Frontal cortex (tissue), 4 donors: ENCODE data around the gene TRIM71. TPM values are rescaled to one million over a fixed set of nuclear protein-coding genes. Genes with fewer than 3 reads are reported as not detected.
"Not testable (repeated sequence)": the region's sequence is repeated elsewhere in the genome, so short reads cannot be mapped to it uniquely, and the experiment has no call there.

Experiments
- DNase-seq, 2 donors: peaks; one replicate each; pipeline ENCODE4 v3.0.0; 2012; ENCODE audit warnings: low spot score in 2 of 2
- FAIRE-seq: peaks from 2 replicates; lab custom pipeline; 2012; peaks lifted over from hg19 to GRCh38; lab: Jason Lieb, UNC
- total RNA-seq: library from RNA; depleted of rRNA; stranded (reverse); fragments of >200 nt; gene quantifications from one replicate; pipeline ENCODE4 v1.2.3, GENCODE V29; 2014
- donor health status: control.
- donor health status: control.
- donor health status: control.

The TRIM71 gene
- total RNA-seq, 1 donor from 2014 or later: 2.9 TPM

- FAIRE-seq: no peak
- no peak for DNase-seq
Observed at GRCh38 chr3:32841341-32841740, 23.5 kb downstream of the TRIM71 start.

DNA sequence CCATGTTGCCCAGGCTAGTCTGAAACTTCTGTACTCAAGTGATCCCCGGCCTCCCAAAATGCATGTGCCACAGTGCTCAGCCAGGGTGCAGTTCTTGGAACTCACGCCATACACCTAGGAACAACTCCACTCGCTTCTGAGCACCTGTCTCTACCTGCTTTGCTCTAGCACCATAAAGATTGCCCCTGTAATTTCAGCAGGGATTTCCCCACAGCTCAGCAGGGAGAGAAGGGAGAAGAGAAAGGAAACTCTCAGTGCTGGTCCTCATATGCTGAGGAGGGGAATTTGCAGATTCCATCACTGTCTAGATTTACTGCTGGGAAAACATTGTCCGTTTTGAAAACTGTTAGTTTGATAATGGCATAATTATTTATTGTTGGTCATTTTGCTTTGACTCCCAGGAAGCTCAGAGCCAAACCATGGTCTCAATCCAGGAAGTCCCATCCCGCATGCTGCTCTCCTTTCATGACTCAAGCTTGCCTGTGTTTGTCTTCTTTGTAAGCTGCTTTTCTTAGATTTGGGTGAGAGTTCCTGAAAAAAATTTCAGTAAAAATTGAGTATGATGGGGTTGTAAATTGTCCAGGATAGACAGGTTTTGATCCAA lies 24.2 kb downstream of the TRIM71 start:
- no peak for FAIRE-seq
- no peak for DNase-seq

DNA sequence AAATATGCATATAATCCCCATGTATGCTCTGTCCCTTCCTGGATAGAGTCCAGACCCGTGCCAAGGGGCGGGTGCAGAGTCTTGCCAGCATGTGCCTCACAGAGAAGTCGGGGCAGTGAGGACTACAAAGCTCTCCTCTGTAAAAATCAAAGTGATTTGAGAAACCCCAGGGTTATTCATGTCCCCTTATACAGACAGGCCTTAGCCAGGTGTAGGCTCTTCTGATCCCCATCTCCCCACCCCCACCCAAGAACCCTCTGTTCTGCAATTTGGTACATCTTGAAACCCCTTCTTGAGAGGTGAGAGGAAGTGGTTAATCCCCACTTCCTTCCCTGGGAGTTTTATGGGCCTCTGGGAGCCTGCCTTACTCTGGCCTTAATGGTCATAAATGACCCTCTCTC lies 24.7 kb downstream of the TRIM71 start:
- DNase-seq (no peak), FAIRE-seq (no peak)

- DNase-seq: no peak
- FAIRE-seq: no peak
Observed at GRCh38 chr3:32842987-32843386, 25.2 kb downstream of the TRIM71 start.

- no peak for FAIRE-seq
- DNase-seq: no peak
Observed at GRCh38 chr3:32843510-32844321, 25.9 kb downstream of the TRIM71 start.

- FAIRE-seq: no peak
Observed at GRCh38 chr3:32844322-32844654, 26.5 kb downstream of the TRIM71 start.

GRCh38 chr3:32844914-32845313 lies 27.1 kb downstream of the TRIM71 start:
- FAIRE-seq (no peak), DNase-seq (no peak)

More at GRCh38 chr3:32844322-32844654, 26.5 kb downstream of the TRIM71 start:
- DNase-seq: no peak

DNA sequence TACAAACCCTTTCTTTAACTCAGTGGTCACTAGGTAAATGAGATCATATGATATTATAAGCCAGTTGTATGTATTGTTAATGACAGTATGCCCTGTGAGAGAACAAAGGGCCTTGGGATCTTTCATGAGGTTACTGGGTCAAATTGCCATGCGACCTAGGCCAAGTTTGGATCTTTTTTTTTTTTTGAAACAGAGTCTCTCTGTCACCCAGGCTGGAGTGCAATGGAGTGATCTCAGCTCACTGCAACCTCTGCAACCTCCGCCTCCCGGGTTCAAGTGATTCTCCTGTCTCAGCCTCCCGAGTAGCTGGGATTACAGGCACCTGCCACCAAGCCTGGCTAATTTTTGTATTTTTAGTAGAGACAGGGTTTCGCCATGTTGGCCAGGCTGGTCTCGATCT lies 27.7 kb downstream of the TRIM71 start:
- not testable (repeated sequence) for DNase-seq, FAIRE-seq

DNA sequence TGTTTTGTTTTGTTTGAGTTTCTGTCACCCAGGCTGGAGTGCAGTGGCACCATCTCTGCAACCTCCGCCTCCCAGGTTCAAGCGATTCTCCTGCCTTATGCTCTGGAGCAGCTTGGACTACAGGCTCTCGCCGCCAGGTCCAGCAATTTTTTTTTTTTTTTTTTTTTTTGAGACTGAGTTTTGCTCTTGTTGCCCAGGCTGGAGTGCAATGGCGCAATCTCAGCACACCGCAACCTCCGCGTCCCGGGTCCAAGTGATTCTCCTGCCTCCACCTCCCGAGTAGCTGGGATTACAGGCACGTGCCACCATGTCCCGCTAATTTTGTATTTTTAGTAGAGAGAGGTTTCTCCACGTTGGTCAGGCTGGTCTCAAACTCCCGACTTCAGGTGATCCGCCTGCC lies 29.2 kb downstream of the TRIM71 start:
- not testable (repeated sequence) for FAIRE-seq, DNase-seq

DNA sequence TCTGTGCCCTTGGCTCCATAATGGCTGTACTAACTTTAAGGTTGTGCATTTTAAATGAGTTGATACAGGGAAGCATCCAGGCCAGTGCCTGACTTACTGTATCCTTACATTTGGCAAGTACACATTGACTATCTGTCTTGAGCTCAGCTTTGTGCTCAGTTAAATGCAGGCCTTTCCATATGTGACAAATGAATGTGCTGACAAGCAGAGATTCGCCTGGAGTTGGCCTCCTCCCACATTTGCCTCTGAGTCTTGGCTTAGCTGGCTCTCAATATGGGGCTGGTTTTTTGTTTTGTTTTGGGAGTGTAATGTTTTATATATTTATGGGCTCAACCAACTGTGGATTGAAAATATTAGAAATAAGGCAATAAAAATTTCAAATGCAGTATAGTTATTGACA lies 29.7 kb downstream of the TRIM71 start:
- FAIRE-seq (no peak), DNase-seq (no peak)

DNA sequence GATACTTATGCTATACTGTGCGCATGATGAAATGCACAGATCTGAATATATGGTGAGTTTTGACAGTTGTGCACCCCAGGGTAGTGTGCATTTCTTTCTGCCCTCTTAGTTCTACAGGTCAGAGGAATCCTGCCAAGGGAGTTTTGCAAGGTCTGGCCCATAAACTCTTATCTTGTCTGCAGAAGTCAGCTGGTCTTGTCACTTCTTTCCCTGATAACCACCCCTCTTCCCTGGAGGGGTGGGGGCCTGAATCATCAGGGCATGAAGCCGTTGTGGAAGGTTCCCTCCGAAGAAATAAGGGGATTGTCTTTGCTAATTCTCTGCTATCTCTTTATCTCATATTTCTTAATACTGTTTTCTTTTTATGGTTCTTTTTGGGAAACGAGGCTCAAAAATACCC lies 30.4 kb downstream of the TRIM71 start:
- no peak for FAIRE-seq
- DNase-seq: no peak

- DNase-seq: no peak
- FAIRE-seq: no peak
Observed at GRCh38 chr3:32849046-32849445, 31.2 kb downstream of the TRIM71 start.

DNA sequence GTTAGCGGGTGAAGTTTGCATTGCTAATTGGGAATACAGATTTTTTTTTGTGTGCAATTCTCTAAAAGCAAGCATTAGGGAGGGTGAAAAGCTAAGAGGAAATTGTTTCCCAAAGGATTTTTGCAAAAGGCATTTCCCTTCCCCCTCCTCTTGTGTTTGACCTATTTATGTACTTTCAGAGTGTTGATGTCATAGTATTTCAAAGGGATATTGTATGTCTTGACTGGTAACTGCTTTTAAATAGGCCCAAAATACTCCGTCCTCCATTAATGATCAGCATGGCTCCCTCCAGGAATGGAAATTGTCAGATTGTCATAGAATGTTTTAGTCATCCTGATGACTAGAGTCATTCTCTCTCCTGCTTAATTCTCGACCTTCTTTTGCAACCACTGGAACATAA lies 32.4 kb downstream of the TRIM71 start:
- DNase-seq (no peak), FAIRE-seq (no peak)

DNA sequence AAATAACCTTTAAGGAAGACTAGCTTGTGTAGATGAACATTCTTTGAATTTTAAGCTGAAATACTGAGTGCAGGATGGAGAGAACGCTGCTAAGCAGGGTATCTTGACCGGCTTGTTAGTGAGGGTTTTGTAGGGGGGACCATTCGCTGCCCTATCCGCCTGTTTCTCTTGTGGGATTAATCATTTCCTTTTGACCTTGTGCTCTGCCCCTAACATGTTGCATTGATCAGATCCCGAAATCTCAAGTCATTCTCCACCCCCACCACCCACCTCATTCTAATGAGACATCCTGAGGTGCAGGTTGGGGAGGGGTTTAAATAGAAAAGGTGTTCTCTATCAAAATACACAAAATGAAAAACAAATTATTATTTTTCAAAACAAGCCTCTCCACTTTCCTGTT lies 32.8 kb downstream of the TRIM71 start:
- FAIRE-seq (no peak), DNase-seq (no peak)

GRCh38 chr3:32852146-32852545 lies 34.3 kb downstream of the TRIM71 start:
- FAIRE-seq (no peak), DNase-seq (no peak)

- DNase-seq: no peak
- FAIRE-seq: no peak
Observed at GRCh38 chr3:32855350-32855953, 37.7 kb downstream of the TRIM71 start.

GRCh38 chr3:32856355-32856889 lies 38.6 kb downstream of the TRIM71 start:
- FAIRE-seq (no peak), DNase-seq (no peak)

DNA sequence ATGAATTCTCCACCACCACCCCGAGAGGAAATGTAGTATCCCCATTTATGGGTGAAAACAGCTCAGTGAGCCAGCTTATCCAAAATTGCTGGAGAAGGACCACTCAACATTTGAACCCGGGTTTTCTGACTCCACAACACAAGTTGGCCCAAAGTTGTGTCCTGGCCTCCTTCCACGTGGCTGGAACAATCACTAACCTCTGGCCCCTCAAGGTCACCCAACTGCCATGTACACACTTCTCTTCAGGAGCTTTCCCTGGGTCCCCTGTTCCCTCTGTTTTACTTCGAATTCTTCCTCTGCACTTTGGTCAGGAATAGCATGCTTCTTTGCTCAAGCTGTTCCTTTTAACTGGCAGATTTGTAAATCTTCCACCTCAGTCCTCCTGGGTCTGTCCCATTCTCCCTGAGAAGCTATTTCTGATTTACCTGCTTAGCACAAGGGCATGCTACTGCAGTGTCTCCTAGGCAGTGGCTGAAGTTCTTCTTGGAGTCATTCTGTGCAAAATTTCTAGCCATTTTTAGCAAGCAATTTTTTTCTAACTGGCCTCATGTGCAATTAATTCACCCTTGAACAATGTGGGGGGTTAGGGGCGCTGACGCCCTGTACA lies 39.2 kb downstream of the TRIM71 start:
- DNase-seq: no peak

DNA sequence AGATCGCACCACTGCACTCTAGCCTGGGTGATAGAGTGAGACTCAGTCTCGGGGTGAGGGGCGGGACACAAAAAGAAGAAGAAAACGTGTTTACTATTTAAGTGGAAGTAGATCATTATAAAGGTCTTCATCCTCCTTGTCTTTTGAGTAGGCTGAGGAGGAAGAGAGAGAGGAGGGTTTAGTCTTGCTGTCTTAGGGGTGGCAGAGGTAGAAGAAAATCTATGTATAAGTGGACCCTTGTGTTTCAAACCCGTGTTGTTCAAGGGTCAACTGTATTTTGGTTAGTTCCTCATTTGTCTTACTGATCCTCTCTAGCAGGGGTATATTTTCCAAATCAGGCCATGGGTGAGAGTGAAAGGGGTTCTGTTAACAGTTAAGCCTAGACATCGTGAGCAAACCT lies 40.1 kb downstream of the TRIM71 start:
- FAIRE-seq (no peak), DNase-seq (no peak)

More for the DNA sequence above, 39.2 kb downstream of the TRIM71 start:
- FAIRE-seq: no peak

GRCh38 chr3:32859604-32860237 lies 41.9 kb downstream of the TRIM71 start:
- no peak for FAIRE-seq
- DNase-seq: no peak
